Hepatic stellate cell (primary cell): ENCODE measurements around the gene KIRREL3.

ENCODE experiments used
- DNase-seq: peaks from one replicate; pipeline ENCODE4 v3.0.0; 2011; ENCODE audit warnings: low spot score

KIRREL3 gene

DNA sequence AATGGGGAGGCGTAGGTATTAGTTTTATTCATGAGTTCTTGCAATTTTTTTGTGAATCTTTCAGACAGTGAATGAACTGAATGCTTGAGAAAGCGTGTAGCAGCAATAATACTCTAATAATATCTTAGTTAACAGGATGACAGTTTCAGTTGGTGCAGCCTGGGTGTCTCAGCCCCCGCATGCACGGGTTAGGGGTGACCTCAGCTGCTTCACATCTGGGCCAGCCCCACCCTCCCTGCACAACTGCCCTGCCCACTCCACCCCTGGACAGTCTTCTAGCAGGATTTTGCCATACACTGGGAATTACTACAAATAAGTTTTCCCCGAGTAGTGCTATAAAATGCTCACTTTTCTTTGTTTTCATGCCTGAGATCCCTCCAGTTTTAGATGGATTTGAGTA lies 561.9 kb downstream of the KIRREL3 start:
- DNase-seq = no peak

DNA sequence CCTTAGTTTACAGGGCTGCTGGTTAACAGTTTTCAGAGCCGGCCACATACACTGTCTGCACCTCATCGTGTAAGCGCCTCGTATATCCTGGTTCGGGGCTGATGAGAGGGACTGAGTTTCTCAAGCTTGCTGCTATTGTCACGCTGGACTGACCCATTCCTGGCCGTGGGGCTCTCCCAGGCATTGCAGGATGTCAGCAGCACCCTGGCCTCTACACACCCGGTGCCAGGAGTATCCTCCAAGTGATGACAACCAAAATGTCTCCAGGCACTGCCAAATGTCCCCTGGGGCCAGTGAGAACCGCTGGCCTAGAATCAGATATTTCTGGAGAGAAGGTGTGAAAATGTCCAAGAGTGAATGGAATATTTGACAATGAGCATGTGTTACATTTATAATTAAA lies 562.3 kb downstream of the KIRREL3 start:
- DNase-seq = no peak

DNA sequence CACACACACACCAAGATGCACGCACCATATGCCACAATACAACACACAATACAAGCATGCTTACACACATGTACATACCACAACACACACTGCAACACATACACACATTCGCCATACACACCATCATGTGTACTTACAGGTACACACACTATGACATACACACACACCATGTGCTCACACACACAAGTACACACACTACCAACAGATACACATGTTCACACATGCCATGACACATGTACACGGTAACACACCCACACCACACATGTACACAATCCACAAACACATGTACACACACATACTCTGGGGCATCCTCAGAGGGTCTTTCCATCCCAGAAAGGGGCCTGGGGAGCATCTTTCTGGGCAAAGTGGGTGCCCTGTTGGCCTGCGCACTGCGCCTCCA lies 562.8 kb downstream of the KIRREL3 start:
- DNase-seq = no peak

DNA sequence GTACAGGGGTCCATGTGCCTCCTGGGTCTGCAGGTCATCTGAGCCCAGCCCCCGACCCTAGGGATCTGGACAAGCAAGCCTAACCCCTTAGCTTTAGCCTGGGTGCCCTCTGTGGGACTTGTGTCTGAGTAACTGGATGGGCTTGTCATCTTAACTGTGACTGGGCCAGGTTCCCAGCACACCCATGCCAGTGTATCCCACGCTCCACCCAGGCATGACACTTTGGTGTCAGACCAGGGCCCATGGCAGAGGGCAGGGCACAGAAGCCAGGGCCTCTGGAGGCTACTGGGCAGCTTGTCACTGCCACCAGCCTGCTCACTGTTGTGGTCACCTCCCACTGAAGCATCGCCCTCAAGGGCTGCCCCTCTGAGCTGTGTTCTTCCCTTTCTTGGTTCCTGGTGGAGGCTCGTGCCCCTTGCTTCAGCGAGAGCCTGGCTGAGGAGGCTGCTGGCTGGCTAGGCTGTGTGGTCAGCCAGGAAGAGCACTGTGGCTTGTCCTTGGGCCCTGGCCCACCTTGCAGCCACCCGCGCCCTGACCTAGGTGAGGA lies 564.3 kb downstream of the KIRREL3 start:
- DNase-seq = no peak

DNA sequence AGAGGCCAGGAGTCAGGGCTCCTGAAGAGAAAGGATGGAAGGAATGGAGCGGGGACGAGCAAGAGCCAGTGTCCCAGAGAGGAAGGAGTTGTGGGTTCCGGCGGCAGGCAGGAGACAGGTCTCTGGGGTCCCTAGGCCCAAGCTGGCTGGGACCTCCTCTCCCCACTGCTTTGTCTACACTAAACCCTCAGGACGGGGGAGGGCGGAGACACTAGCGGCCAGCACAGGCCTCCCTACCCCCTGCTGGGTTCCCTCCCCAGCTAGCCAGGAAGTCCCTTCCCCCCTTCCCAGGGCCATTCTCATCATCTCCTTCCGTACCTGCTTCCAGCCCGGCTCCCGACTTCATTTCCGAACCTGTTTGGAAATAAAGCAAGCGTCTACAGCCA lies 565.6 kb downstream of the KIRREL3 start:
- no peak for DNase-seq

DNA sequence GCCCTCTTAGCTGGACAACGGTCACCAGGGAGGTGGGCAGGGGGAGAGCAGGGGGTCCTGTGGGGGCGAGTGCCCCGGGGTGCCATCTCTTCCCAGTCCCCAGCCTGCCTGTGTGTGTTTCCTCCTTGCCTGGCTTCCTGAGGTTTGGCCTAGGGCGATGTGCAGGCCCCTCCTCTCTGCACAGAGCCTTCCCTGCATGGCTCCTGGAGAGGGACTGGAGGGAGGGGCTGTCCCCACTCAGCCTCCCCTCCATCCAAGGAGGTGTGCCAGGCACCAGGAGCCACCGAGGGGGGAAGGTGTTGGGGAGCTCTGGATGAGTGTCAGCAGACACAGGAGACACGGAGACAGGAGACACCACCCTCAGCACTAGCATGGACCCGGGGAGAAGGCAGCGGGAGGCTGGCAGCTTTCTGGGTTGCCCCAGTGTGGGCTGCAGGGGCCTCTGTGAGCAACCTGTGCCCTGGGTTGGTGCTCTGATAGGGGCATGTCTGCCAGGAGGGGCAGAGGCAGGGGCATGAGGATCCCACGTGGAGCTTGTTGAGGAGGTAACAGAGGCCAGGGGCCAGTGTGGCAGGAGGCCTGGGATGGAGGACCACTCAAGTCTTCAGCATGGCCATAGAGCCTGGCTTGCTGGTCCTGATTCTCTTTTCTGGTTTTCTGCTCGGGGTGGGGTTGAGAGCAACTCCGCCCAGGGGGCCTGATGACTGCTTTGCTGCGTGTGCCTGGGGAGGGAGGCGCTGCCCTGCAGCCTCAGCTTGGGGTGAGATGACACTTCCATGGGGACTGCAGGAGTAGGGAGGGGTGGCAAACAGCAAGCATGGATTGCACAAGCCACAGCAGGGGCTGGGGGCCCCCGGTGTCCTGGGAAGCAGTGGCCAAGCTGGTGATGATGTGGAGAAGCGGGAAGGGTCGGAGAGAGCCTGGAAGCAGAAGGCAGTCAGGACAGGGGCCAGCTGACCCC lies 566.3 kb downstream of the KIRREL3 start:
- DNase-seq = no peak

DNA sequence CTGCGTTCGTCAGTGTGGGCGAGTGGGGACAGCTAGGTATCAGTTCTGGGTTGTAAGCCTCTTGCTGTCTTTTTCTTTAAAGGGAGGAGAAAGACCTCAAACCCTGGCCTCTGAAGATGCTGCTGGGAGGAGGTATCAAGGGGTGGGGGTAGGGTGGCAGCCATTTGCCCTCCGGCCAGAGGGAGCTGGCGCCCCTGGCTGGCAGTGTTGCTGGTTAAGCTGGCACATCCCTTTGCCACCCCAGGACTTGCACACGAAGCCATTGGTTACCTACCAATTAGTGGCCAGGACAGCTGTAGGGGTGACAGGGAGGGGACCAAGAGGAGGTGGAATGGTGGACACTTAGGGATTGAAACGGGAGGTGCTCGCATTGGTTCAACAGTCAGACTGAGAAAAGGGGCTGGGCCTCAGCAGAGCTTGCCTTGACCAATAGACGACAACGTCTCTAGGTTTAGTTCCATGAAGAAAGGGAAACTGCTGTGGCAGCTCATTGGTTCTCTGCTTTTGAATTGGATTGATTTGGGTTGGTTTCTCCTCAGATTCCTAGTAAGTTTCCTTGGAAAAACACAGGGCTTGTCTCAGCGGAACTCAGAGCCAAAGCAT lies 567.2 kb downstream of the KIRREL3 start:
- DNase-seq = no peak

DNA sequence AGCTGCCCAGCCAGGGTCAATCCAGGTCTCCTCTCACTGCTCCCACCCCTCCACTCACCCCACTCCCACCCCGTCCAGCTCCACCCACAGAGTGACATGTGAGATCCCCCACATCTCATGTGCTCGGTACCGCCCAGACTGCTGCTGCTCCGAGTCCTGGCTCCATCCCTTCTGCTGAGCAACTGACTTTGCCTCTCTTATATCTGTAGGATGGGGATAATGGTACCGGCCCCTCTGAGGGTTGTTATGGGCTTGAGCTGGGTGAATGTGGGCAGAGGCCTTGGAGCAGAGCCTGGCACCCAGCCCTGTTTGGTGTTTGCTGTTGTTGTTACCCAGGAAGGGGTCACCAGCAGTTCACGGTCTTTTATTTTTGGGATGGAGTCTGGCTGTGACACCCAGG lies 568.0 kb downstream of the KIRREL3 start:
- DNase-seq = no peak

DNA sequence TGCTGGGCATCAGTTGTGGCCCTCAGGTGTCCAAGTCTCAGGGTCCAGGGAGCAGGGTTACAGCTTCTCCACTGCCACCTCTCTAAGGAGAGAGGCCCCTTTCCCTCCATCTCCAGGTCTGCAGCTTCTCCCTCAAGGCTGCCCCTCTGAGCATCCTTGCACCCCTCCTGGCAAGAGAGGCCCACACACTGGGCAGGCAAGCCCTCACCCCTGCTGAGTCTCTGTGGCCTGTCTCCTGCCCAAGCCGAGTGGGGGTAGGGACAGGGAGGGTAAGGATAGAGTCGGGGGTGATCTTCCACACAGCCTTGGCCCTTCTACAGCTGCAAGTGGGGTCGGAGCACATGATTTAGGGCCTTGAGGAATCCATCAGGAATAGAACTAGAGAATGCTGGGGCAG lies 568.5 kb downstream of the KIRREL3 start:
- no peak for DNase-seq

- DNase-seq = peak; percentile 76
Measured at GRCh38 chr11:126431401-126432064, 569.0 kb downstream of the KIRREL3 start.

DNA sequence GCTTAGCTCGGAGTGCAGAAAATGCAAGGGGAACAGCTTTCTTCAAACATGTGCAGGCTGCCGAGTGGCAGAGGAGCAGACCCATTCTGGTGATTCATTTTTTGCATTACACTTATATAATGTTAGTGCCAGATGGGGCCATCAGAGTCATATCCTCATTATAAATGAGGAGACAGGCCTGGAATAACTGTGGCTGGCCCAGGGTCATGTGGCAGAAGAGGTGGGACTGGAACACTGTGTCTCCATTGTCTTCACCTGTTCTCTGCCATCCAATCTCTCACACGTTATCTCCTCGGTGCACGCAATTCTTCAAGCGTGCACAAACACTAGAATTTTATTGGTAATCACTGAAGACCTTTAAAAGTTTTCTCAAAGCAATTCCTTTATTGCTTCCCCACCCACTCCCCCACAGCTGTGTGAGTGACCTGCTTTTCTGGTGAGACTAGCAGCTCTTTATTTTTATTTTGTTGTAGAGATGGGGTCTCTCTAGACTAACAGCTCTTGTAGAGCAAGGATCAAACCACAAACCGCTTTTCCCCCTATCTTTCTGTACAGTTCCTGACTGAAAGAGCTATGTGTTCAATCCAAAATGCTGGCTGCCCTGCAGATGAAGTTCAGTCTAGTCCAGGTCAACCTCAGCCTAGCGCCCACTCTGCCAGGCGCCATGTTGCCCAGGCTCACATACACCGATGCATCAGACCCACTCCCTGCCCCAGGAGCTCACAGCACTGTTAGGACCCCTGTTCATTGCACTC lies 569.8 kb downstream of the KIRREL3 start:
- no peak for DNase-seq

- no peak for DNase-seq
Measured at GRCh38 chr11:126426820-126427749, 573.5 kb downstream of the KIRREL3 start.

DNA sequence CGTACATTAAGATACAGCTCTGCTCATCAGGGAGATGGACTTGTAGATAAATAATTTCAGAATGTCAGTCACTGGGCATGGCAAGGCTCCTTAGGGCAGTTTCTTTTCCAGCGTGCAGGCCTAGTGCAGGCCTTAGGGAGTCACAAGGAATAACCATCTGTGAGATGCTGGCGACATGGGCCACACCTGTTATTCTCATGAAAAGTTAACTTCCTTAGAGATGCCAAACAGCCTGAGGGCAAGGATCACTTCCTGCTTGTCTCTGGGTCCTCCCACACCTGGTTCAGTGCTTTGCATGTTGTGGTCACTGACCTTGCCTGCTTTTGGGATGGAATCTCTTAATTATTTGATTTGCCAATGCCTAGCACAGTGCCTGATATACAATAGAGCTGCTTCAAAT lies 574.5 kb downstream of the KIRREL3 start:
- no peak for DNase-seq

GRCh38 chr11:126424471-126425039 lies 576.0 kb downstream of the KIRREL3 start:
- DNase-seq = no peak

- no peak for DNase-seq
Measured at GRCh38 chr11:126423743-126424142, 576.8 kb downstream of the KIRREL3 start.

DNA sequence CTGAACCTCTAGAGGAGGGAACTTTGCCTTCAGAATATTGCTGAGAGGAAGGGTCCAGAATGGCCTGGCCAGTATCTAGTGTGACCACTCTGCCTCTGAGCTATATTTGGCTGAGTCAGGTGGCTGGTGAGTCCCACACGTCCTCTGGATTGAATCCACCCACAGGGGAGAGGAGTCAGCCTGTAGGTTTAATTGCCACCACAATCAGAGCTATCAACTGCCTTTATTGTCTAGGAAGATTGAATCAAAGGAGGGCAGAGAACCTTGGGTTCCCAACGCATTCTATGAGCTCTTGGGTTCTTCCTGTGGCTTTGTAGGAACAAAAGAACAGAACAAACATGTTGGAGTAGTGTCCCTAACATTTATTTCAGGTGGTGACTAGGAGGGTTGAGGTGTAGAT lies 577.4 kb downstream of the KIRREL3 start:
- no peak for DNase-seq

- no peak for DNase-seq
Measured at GRCh38 chr11:126422446-126422845, 578.1 kb downstream of the KIRREL3 start.

- no peak for DNase-seq
Measured at GRCh38 chr11:126421271-126421671, 579.3 kb downstream of the KIRREL3 start.

DNA sequence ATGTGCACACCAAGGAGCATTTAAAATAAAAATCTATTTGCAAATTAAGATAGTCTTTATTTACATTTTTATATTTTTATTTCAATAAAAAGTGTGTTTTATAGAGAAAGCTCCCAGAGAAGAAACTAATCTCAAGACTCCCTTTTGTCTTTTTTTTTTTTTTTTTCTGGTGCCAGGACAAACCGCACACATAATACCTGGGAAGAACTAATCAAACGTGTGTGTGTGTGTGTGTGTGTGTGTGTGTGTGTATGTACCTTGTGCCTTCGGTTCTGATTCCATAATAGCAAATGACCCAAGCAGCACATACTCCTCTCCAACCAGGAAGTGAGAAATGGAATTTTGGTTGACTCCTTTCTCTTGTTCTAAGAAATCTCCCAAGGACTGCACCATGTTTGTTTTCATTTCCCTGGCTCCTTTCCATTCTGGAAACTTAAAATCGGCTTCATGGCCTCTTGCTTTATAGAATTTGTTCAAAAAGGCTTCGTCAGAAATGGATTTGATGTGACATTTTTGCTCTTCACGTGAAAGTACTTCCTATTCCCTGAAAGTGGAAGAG lies 579.8 kb downstream of the KIRREL3 start:
- DNase-seq = no peak
